H9 (cell line): ENCODE data around the gene RNF26. TPM values are rescaled to one million over a fixed set of nuclear protein-coding genes. Genes with fewer than 3 reads are reported as not detected.

Experiments used
- DNase-seq: peaks from one replicate; pipeline ENCODE4 v3.0.0-alpha.2; 2017
- H2AFZ ChIP-seq: one replicate; pipeline ENCODE4 v1.6.1; 2013; ENCODE audit warnings: mild to moderate bottlenecking, low read length, control low read depth, moderate library complexity
- H2AK5ac ChIP-seq: 2 replicates; pipeline ENCODE4 v1.6.1; 2013; ENCODE audit warnings: low read length, control low read depth, mixed read lengths; ENCODE audit not compliant: insufficient read length
- H2BK120ac ChIP-seq: one replicate; pipeline ENCODE4 v1.6.1; 2013; ENCODE audit warnings: low read depth, mild to moderate bottlenecking, low read length, control low read depth, inconsistent platforms; ENCODE audit not compliant: poor library complexity, severe bottlenecking
- H2BK12ac ChIP-seq: 2 replicates; pipeline ENCODE4 v1.6.1; 2013; ENCODE audit warnings: low read length, control low read depth, mixed read lengths, low read depth; ENCODE audit not compliant: insufficient read length
- H2BK15ac ChIP-seq: 2 replicates; pipeline ENCODE4 v1.6.1; 2013; ENCODE audit warnings: low read depth, low read length, control low read depth
- H2BK20ac ChIP-seq: one replicate; pipeline ENCODE4 v1.6.1; 2013; ENCODE audit warnings: low read depth, mild to moderate bottlenecking, low read length, control low read depth, inconsistent platforms; ENCODE audit not compliant: poor library complexity, severe bottlenecking
- H2BK5ac ChIP-seq: 2 replicates; pipeline ENCODE4 v1.6.1; 2013; ENCODE audit warnings: low read length, control low read depth, mixed read lengths; ENCODE audit not compliant: insufficient read length
- H3K14ac ChIP-seq: 2 replicates; pipeline ENCODE4 v1.6.1; 2013; ENCODE audit warnings: low read length, control low read depth; ENCODE audit not compliant: insufficient read depth
- H3K18ac ChIP-seq: 2 replicates; pipeline ENCODE4 v1.6.1; 2013; ENCODE audit warnings: low read depth, mild to moderate bottlenecking, mixed read lengths, low read length, control low read depth; ENCODE audit not compliant: insufficient read length
- H3K23ac ChIP-seq: 2 replicates; pipeline ENCODE4 v1.6.1; 2013; ENCODE audit warnings: low read length, control low read depth, mixed read lengths, low read depth; ENCODE audit not compliant: insufficient read length
- H3K23me2 ChIP-seq: 2 replicates; pipeline ENCODE4 v1.6.1; 2013; ENCODE audit warnings: low read depth, mild to moderate bottlenecking, mixed read lengths, low read length, control low read depth; ENCODE audit not compliant: insufficient read length, poor library complexity, severe bottlenecking
- H3K27ac ChIP-seq: 2 replicates; pipeline ENCODE4 v1.5.1; 2013; ENCODE audit warnings: low read length, control low read depth, mixed read lengths, low read depth; ENCODE audit not compliant: insufficient read length
- H3K27me3 ChIP-seq: 2 replicates; pipeline ENCODE4 v1.6.1; 2013; ENCODE audit warnings: low read length, control low read depth, inconsistent platforms; ENCODE audit not compliant: insufficient read depth
- H3K4ac ChIP-seq: 2 replicates; pipeline ENCODE4 v1.6.1; 2013; ENCODE audit warnings: low read depth, mild to moderate bottlenecking, control low read depth, inconsistent platforms, low read length, moderate library complexity
- H3K4me1 ChIP-seq: 2 replicates; pipeline ENCODE4 v1.6.1; 2013; ENCODE audit warnings: low read length, control low read depth, inconsistent platforms; ENCODE audit not compliant: insufficient read depth
- H3K4me2 ChIP-seq: 2 replicates; pipeline ENCODE4 v1.6.1; 2013; ENCODE audit warnings: low read length, control low read depth, mixed read lengths; ENCODE audit not compliant: insufficient read length, insufficient read depth
- H3K56ac ChIP-seq: 2 replicates; pipeline ENCODE4 v1.6.1; 2013; ENCODE audit warnings: low read depth, mild to moderate bottlenecking, mixed read lengths, low read length, control low read depth; ENCODE audit not compliant: insufficient read length
- H3K79me1 ChIP-seq: 2 replicates; pipeline ENCODE4 v1.6.1; 2013; ENCODE audit warnings: low read depth, mild to moderate bottlenecking, moderate library complexity, low read length, control low read depth, inconsistent platforms; ENCODE audit not compliant: insufficient read depth, poor library complexity, severe bottlenecking
- H3K79me2 ChIP-seq: 2 replicates; pipeline ENCODE4 v1.6.1; 2013; ENCODE audit warnings: low read length, control low read depth, inconsistent platforms; ENCODE audit not compliant: insufficient read depth
- H3K9ac ChIP-seq: 2 replicates; pipeline ENCODE4 v1.6.1; 2013; ENCODE audit warnings: low read length, control low read depth, mixed read lengths; ENCODE audit not compliant: insufficient read length; ENCODE audit errors: extremely low read depth
- H3K9me3 ChIP-seq: one replicate; pipeline ENCODE4 v1.6.1; 2013; ENCODE audit warnings: low read depth, low read length, inconsistent platforms; ENCODE audit not compliant: control insufficient read depth
- H3T11ph ChIP-seq: one replicate; pipeline ENCODE4 v1.6.1; 2013; ENCODE audit warnings: mild to moderate bottlenecking, low read length, control low read depth, inconsistent platforms
- H4K20me1 ChIP-seq: one replicate; pipeline ENCODE4 v1.6.1; 2013; ENCODE audit not compliant: control insufficient read depth, insufficient read length, insufficient read depth
- H4K5ac ChIP-seq: 2 replicates; pipeline ENCODE4 v1.6.1; 2013; ENCODE audit warnings: low read depth, mild to moderate bottlenecking, mixed read lengths, low read length, control low read depth; ENCODE audit not compliant: insufficient read length
- H4K8ac ChIP-seq: replicated peaks from 2 replicates; pipeline ENCODE4 v1.6.1; 2013; ENCODE audit warnings: low read length, control low read depth, mixed read lengths, low read depth; ENCODE audit not compliant: insufficient read length
- H4K91ac ChIP-seq: 2 replicates; pipeline ENCODE4 v1.6.1; 2013; ENCODE audit warnings: low read depth, mild to moderate bottlenecking, moderate library complexity, mixed read lengths, low read length, control low read depth; ENCODE audit not compliant: insufficient read length
- H3K27ac Mint-ChIP-seq, 3 experiments: 2 replicates in 2 of 3; 3 replicates in 1 of 3; pipeline ENCODE4 v1.8.0; 2020 to 2021; ENCODE audit warnings: mixed read lengths in 3 of 3, mild to moderate bottlenecking in 1 of 3, moderate library complexity in 1 of 3
- H3K27me3 Mint-ChIP-seq: 2 replicates; pipeline ENCODE4 v1.8.0; 2021; ENCODE audit warnings: low read depth, mild to moderate bottlenecking, moderate library complexity, mixed read lengths
- H3K36me3 Mint-ChIP-seq, 3 experiments: 2 replicates in 2 of 3; 3 replicates in 1 of 3; pipeline ENCODE4 v1.8.0; 2020 to 2021; ENCODE audit warnings: low read depth in 3 of 3, mixed read lengths in 3 of 3; ENCODE audit not compliant: insufficient read depth in 1 of 3
- H3K4me1 Mint-ChIP-seq, 2 experiments: 2 replicates each; pipeline ENCODE4 v1.8.0; 2020; ENCODE audit warnings: mixed read lengths in 2 of 2
- H3K4me3 Mint-ChIP-seq, 2 experiments: 2 replicates in 1 of 2; 3 replicates in 1 of 2; pipeline ENCODE4 v1.8.0; 2020 to 2021; ENCODE audit warnings: mild to moderate bottlenecking in 2 of 2, mixed read lengths in 2 of 2, moderate library complexity in 1 of 2
- H3K9me3 Mint-ChIP-seq, 2 experiments: 2 replicates in 1 of 2; 3 replicates in 1 of 2; pipeline ENCODE4 v1.8.0; 2020; ENCODE audit warnings: mild to moderate bottlenecking in 2 of 2, mixed read lengths in 2 of 2, moderate library complexity in 1 of 2
- whole genome bisulfite sequencing: extraction: QIAGEN DNeasy Blood & Tissue Kit; methylation state at CpG from one replicate; pipeline ENCODE4 v1.1.7; 2013; ENCODE audit warnings: missing lambda C conversion rate, low lambda C conversion rate, mixed read lengths; ENCODE audit not compliant: insufficient read length; ENCODE audit errors: extremely low coverage; 5-methylcytosine and 5-hydroxymethylcytosine counted together
- total RNA-seq: library from RNA; stranded (reverse); gene quantifications from 2 replicates; pipeline ENCODE4 v1.2.1, GENCODE V29; 2021
- TF ChIP-seq, protein P1 (sequence below): fragments of 200-600 bp; sonication (generic); conservative IDR thresholded peaks from 3 replicates; pipeline ENCODE4 v1.8.0; 2021; ENCODE audit warnings: antibody characterized with exemption, mild to moderate bottlenecking

The RNF26 gene
- total RNA-seq, 1 experiment from 2014 or later = 57.6 TPM

DNA sequence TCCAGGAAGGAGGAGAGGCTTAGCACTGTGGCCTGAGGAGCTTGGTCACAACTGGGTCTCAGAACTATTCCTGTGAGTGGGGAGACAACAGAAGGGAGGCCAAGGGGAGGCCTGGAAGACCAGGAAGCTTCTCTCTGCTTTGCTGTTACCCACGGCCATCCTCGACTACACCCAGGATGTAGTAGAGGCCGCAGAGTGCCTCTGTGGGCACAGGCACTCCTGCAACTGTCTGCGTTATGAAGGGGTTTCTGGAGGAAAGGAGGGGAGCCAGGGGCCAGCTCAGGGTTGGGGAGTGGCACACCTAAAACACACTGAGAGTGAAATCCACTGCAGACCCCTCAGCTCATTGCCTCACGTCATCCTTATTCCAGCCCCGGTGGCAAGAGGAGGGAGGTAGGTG, 16.0 kb downstream of the RNF26 start:
- peak; percentile 24 for DNase-seq
- Histone ChIP-seq H2BK20ac (no peak overlapping the region), H2BK15ac (no peak overlapping the region), H2BK120ac (no peak overlapping the region), H3K14ac (no peak overlapping the region), H3K27ac (no peak overlapping the region), H3K23ac (no peak overlapping the region), H2AFZ (no peak overlapping the region), H2BK12ac (no peak overlapping the region), H3K4me1 (no peaks in the 10 kb centered on the region), H3K9me3 (no peaks in the 10 kb centered on the region), H3T11ph (no peak overlapping the region), H2AK5ac (no peak overlapping the region), H3K4ac (no peak overlapping the region), H3K27me3 (no peaks in the 10 kb centered on the region), H4K91ac (no peak overlapping the region), H2BK5ac (no peak overlapping the region), H3K79me1 (no peaks in the 10 kb centered on the region), H4K5ac (no peak overlapping the region), H3K79me2 (no peaks in the 10 kb centered on the region), H3K4me2 (no peak overlapping the region), H4K20me1 (no peaks in the 10 kb centered on the region), H3K18ac (no peak overlapping the region), H3K9ac (no peak overlapping the region), H3K56ac (no peak overlapping the region), H4K8ac (no peak overlapping the region), H3K23me2 (no peaks in the 10 kb centered on the region)
- peaks cover 11 to 17% of the 10 kb centered on the region in 2 experiments for H3K4me1 Mint-ChIP-seq
- no peaks in the 10 kb centered on the region for H3K36me3 Mint-ChIP-seq
- H3K4me3 Mint-ChIP-seq = no peak overlapping the region
- TF ChIP-seq, protein P1, sequence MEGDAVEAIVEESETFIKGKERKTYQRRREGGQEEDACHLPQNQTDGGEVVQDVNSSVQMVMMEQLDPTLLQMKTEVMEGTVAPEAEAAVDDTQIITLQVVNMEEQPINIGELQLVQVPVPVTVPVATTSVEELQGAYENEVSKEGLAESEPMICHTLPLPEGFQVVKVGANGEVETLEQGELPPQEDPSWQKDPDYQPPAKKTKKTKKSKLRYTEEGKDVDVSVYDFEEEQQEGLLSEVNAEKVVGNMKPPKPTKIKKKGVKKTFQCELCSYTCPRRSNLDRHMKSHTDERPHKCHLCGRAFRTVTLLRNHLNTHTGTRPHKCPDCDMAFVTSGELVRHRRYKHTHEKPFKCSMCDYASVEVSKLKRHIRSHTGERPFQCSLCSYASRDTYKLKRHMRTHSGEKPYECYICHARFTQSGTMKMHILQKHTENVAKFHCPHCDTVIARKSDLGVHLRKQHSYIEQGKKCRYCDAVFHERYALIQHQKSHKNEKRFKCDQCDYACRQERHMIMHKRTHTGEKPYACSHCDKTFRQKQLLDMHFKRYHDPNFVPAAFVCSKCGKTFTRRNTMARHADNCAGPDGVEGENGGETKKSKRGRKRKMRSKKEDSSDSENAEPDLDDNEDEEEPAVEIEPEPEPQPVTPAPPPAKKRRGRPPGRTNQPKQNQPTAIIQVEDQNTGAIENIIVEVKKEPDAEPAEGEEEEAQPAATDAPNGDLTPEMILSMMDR = no peak
- WGBS = no CpG with 5 or more reads among the region's 6 CpGs
- H3K9me3 Mint-ChIP-seq = 0 out of 5 replicates have a peak, but pooled peaks cover 0 to 4% of the 10 kb centered on the region in 2 experiments
- H3K27ac Mint-ChIP-seq = peak overlapping the region in 1 of 3 experiments; percentile 6; a peak in 2 of 7 replicates
- peaks cover 61% of the 10 kb centered on the region for H3K27me3 Mint-ChIP-seq
